ENCODE measurements around the gene NELFB.

- TF ChIP-seq CTCF (IDR thresholded peaks at IDR 0.05), result no peak
- no peak for TF ChIP-seq POLR2A (IDR thresholded peaks at IDR 0.05)
Measured at GRCh38 chr9:137268538-137269201, 13.5 kb downstream of the NELFB start.

Measured in testis (tissue), 2 donors.